H1 (cell line): Measurements from ENCODE around the gene UBAP2. TPM values are rescaled to one million over a fixed set of nuclear protein-coding genes. Genes with fewer than 3 reads are reported as not detected.
A peak's percentile ranks its signal among the peaks of the same experiment; 100 is the strongest.

Experiments
- CTCF ChIA-PET: fragments of 300-600 bp; sonication (Branson Sonifier 250); formaldehyde crosslinking; loops from one replicate; lab custom pipeline; 2021; ENCODE audit not compliant: partially characterized antibody; lab: Charles Lee
- POLR2A ChIA-PET: fragments of 300-600 bp; sonication (Branson Sonifier 250); formaldehyde crosslinking; loops from one replicate; lab custom pipeline; 2021; ENCODE audit warnings: inconsistent platforms; ENCODE audit not compliant: partially characterized antibody; lab: Charles Lee
- DNase-seq, 2 experiments: peaks; one replicate each; pipeline versions ENCODE4 v3.0.0 to v3.0.0-alpha.2; 2010 to 2022; ENCODE audit warnings: low spot score in 2 of 2, low read depth in 1 of 2, mixed read lengths in 1 of 2
- FAIRE-seq: peaks from 2 replicates; lab custom pipeline; 2011; peaks lifted over from hg19 to GRCh38; lab: Jason Lieb, UNC
- H2AFZ ChIP-seq: 2 replicates; pipeline ENCODE4 v1.8.1; 2012; ENCODE audit warnings: low read length, inconsistent platforms
- H2AK5ac ChIP-seq: 2 replicates; pipeline ENCODE4 v1.6.1; 2013; ENCODE audit warnings: low read depth, low read length
- H2BK120ac ChIP-seq: replicated peaks from 2 replicates; pipeline ENCODE3; 2013; ENCODE audit warnings: low read depth, low read length, inconsistent platforms
- H2BK12ac ChIP-seq: 2 replicates; pipeline ENCODE4 v1.6.1; 2013; ENCODE audit warnings: low read depth, low read length
- H2BK15ac ChIP-seq: 2 replicates; pipeline ENCODE4 v1.6.1; 2013; ENCODE audit warnings: low read length
- H2BK20ac ChIP-seq: 2 replicates; pipeline ENCODE4 v1.6.1; 2013; ENCODE audit warnings: low read length
- H2BK5ac ChIP-seq: 2 replicates; pipeline ENCODE4 v1.6.1; 2013; ENCODE audit warnings: low read depth, low read length
- H3K14ac ChIP-seq: 2 replicates; pipeline ENCODE4 v1.6.1; 2013; ENCODE audit warnings: inconsistent platforms; ENCODE audit not compliant: insufficient read length
- H3K18ac ChIP-seq: 2 replicates; pipeline ENCODE4 v1.6.1; 2013; ENCODE audit warnings: low read length; ENCODE audit errors: extremely low read depth
- H3K23ac ChIP-seq: 2 replicates; pipeline ENCODE4 v1.6.1; 2013; ENCODE audit warnings: inconsistent platforms; ENCODE audit not compliant: insufficient read length
- H3K23me2 ChIP-seq: 2 replicates; pipeline ENCODE4 v1.6.1; 2013; ENCODE audit warnings: low read depth, low read length
- H3K27ac ChIP-seq: 2 replicates; pipeline ENCODE4 v1.6.1; 2011; ENCODE audit warnings: low read depth, low read length, inconsistent platforms
- H3K27me3 ChIP-seq, 4 experiments: replicated peaks in 1 of 4; 1 replicate in 1 of 4; 2 replicates in 3 of 4; pipeline versions ENCODE4 v1.6.1 to v1.8.1; 2011 to 2013; ENCODE audit warnings: low read length in 3 of 4, mild to moderate bottlenecking in 3 of 4, inconsistent platforms in 2 of 4, mixed read lengths in 2 of 4, moderate library complexity in 1 of 4; ENCODE audit not compliant: control insufficient read depth in 3 of 4, insufficient read depth in 3 of 4; ENCODE audit errors: extremely low read depth in 1 of 4
- H3K36me3 ChIP-seq, 4 experiments: 2 replicates each; pipeline versions ENCODE4 v1.6.1 to v1.8.1; 2011 to 2013; ENCODE audit warnings: mild to moderate bottlenecking in 4 of 4, low read length in 3 of 4, moderate library complexity in 2 of 4, control low read depth in 1 of 4, inconsistent platforms in 1 of 4; ENCODE audit not compliant: insufficient read depth in 4 of 4, control insufficient read depth in 2 of 4
- H3K4ac ChIP-seq: replicated peaks from 2 replicates; pipeline ENCODE3; 2013; ENCODE audit warnings: low read length, low read depth, mixed read lengths, inconsistent platforms; ENCODE audit not compliant: insufficient read length
- H3K4me1 ChIP-seq, 4 experiments: replicated peaks in 1 of 4; 1 replicate in 1 of 4; 2 replicates in 3 of 4; pipeline versions ENCODE4 v1.6.1 to v1.8.1; 2011 to 2013; ENCODE audit warnings: low read length in 3 of 4, inconsistent platforms in 2 of 4, mixed read lengths in 1 of 4; ENCODE audit not compliant: insufficient read depth in 4 of 4, control insufficient read depth in 3 of 4
- H3K4me2 ChIP-seq, 2 experiments: 2 replicates each; pipeline versions ENCODE4 v1.6.1 to v1.8.1; 2011 to 2013; ENCODE audit warnings: low read depth in 2 of 2, low read length in 2 of 2, control low read depth in 1 of 2, inconsistent platforms in 1 of 2, mild to moderate bottlenecking in 1 of 2; ENCODE audit not compliant: insufficient read depth in 1 of 2
- H3K4me3 ChIP-seq, 4 experiments: fragments of 200-600, 300-600 bp in 1 of 4; sonication (generic), shearing (Covaris generic), sonication (Bioruptor Twin) in 1 of 4; 2 replicates each; pipeline versions ENCODE4 v1.5.1 to v1.8.1; 2011 to 2016; ENCODE audit warnings: low read length in 4 of 4, low read depth in 3 of 4, control low read depth in 2 of 4, inconsistent platforms in 2 of 4, mild to moderate bottlenecking in 2 of 4, mixed read lengths in 1 of 4, moderate library complexity in 1 of 4; ENCODE audit not compliant: insufficient read depth in 2 of 4; ENCODE audit errors: extremely low read depth in 1 of 4
- H3K56ac ChIP-seq: replicated peaks from 2 replicates; pipeline ENCODE3; 2013; ENCODE audit warnings: low read depth, mild to moderate bottlenecking, mixed read lengths, low read length, inconsistent platforms; ENCODE audit not compliant: insufficient read length
- H3K79me1 ChIP-seq: 2 replicates; pipeline ENCODE4 v1.6.1; 2013; ENCODE audit warnings: low read depth, low read length, control low read depth
- H3K79me2 ChIP-seq, 2 experiments: 2 replicates each; pipeline versions ENCODE4 v1.6.1 to v1.8.1; 2012 to 2013; ENCODE audit warnings: low read length in 2 of 2, mild to moderate bottlenecking in 2 of 2, inconsistent platforms in 1 of 2; ENCODE audit not compliant: insufficient read depth in 2 of 2, control insufficient read depth in 1 of 2
- H3K9ac ChIP-seq, 4 experiments: replicated peaks in 1 of 4; 1 replicate in 1 of 4; 2 replicates in 3 of 4; pipeline versions ENCODE4 v1.6.1 to v1.8.1; 2011 to 2013; ENCODE audit warnings: low read depth in 3 of 4, low read length in 3 of 4, control low read depth in 2 of 4, mild to moderate bottlenecking in 2 of 4, moderate library complexity in 2 of 4, inconsistent platforms in 1 of 4; ENCODE audit errors: extremely low read depth in 1 of 4
- H3K9me3 ChIP-seq, 2 experiments: 2 replicates each; pipeline versions ENCODE4 v1.6.1 to v1.8.1; 2012 to 2013; ENCODE audit warnings: mild to moderate bottlenecking in 2 of 2, moderate library complexity in 2 of 2, control low read depth in 1 of 2, inconsistent platforms in 1 of 2, low read depth in 1 of 2, low read length in 1 of 2, mixed read lengths in 1 of 2; ENCODE audit not compliant: insufficient read depth in 2 of 2
- H4K20me1 ChIP-seq, 2 experiments: replicated peaks in 1 of 2; 2 replicates each; pipeline versions ENCODE3 to v1.8.1; 2011 to 2013; ENCODE audit warnings: inconsistent platforms in 2 of 2, low read length in 2 of 2, mild to moderate bottlenecking in 1 of 2; ENCODE audit not compliant: insufficient read depth in 2 of 2, control insufficient read depth in 1 of 2
- H4K5ac ChIP-seq: 2 replicates; pipeline ENCODE4 v1.6.1; 2013; ENCODE audit warnings: low read length, low read depth, mixed read lengths, inconsistent platforms; ENCODE audit not compliant: insufficient read length
- H4K8ac ChIP-seq: 2 replicates; pipeline ENCODE4 v1.8.0; 2013; ENCODE audit warnings: mild to moderate bottlenecking, moderate library complexity, low read length, inconsistent platforms; ENCODE audit not compliant: insufficient read depth; ENCODE audit errors: extremely low read depth
- H4K91ac ChIP-seq: replicated peaks from 2 replicates; pipeline ENCODE3; 2013; ENCODE audit warnings: low read length, mixed read lengths, inconsistent platforms; ENCODE audit not compliant: insufficient read length
- BRCA1 ChIP-seq: IDR thresholded peaks from 2 replicates; pipeline ENCODE4 v1.6.1; 2012; ENCODE audit warnings: low read depth, low read length, improper control_type of control experiment
- JUN ChIP-seq: IDR thresholded peaks from 2 replicates; pipeline ENCODE4 v1.6.1; 2011; ENCODE audit warnings: low read depth, mild to moderate bottlenecking, improper control_type of control experiment, low read length
- NRF1 ChIP-seq: IDR thresholded peaks from 2 replicates; pipeline ENCODE4 v1.6.1; 2011; ENCODE audit warnings: mild to moderate bottlenecking, low read depth, low read length, improper control_type of control experiment
- POLR2A ChIP-seq, 2 experiments: IDR thresholded peaks; 1 replicate in 1 of 2; 2 replicates in 1 of 2; pipeline ENCODE4 v1.6.1; 2011; ENCODE audit warnings: low read depth in 2 of 2, low read length in 2 of 2, mild to moderate bottlenecking in 2 of 2; ENCODE audit errors: control extremely low read depth in 1 of 2
- POLR2AphosphoS5 ChIP-seq: IDR thresholded peaks from 2 replicates; pipeline ENCODE4 v1.6.1; 2011; ENCODE audit warnings: low read depth, low read length
- RAD21 ChIP-seq, 2 experiments: IDR thresholded peaks in 1 of 2; conservative IDR thresholded peaks in 1 of 2; 2 replicates each; pipeline ENCODE4 v1.6.1; 2011; ENCODE audit warnings: low read depth in 2 of 2, low read length in 2 of 2, improper control_type of control experiment in 1 of 2, inconsistent platforms in 1 of 2, mild to moderate bottlenecking in 1 of 2, moderate library complexity in 1 of 2
- YY1 ChIP-seq: IDR thresholded peaks from 2 replicates; pipeline ENCODE4 v1.6.1; 2011; ENCODE audit warnings: low read depth, mild to moderate bottlenecking, low read length
- WGBS, 2 experiments: shearing (Covaris generic) in 1 of 2; methylation state at CpG; one replicate each; pipeline versions ENCODE4 v1.1.6 to v1.1.7; 2013 to 2015; ENCODE audit warnings: low lambda C conversion rate in 2 of 2, mixed read lengths in 2 of 2, inconsistent platforms in 1 of 2, low coverage in 1 of 2, missing lambda C conversion rate in 1 of 2; ENCODE audit not compliant: insufficient replicate concordance in 2 of 2, insufficient coverage in 1 of 2, insufficient read length in 1 of 2; ENCODE audit errors: extremely low coverage in 1 of 2, missing lambda C conversion rate in 1 of 2; 5-methylcytosine and 5-hydroxymethylcytosine counted together
- polyA plus RNA-seq, 7 experiments: library from polyadenylated mRNA; depleted of rRNA in 3 of 7; stranded (reverse) in 5 of 7; unstranded in 2 of 7; fragments of >200 nt in 5 of 7; fragments of 200-250 nt in 2 of 7; gene quantifications; 1 replicate in 5 of 7; 2 replicates in 1 of 7; 4 replicates in 1 of 7; pipeline versions ENCODE4 v1.2.1 to v1.2.3, GENCODE V29; 2011 to 2013; ENCODE audit warnings: missing spikeins in 2 of 7, mixed read lengths in 2 of 7
- total RNA-seq: library from RNA; stranded (reverse); fragmentation: NEBNext Ultra II Directional; extraction: Animal tissue kit (Norgen Biotek cat#: 25700); gene quantifications from 2 replicates; pipeline ENCODE4 v1.2.1, GENCODE V29; 2021
- TF ChIP-seq, protein P1 (sequence below), 3 experiments: IDR thresholded peaks; 1 replicate in 2 of 3; 2 replicates in 1 of 3; pipeline versions ENCODE4 v1.5.1 to v1.6.1; 2011; ENCODE audit warnings: low read length in 3 of 3, mild to moderate bottlenecking in 3 of 3, inconsistent platforms in 2 of 3, low read depth in 1 of 3, moderate library complexity in 1 of 3; ENCODE audit not compliant: insufficient read depth in 1 of 3; ENCODE audit errors: control extremely low read depth in 1 of 3

The UBAP2 gene
- total and polyA plus RNA-seq, 2 of the 8 experiments (the other 6 are each of a cell fraction or from before 2014, with no cell fraction given) = 75.0 to 81.4 TPM

GRCh38 chr9:33921967-33922895, 126.5 kb downstream of the UBAP2 start:
- Histone ChIP-seq H3K4me1 (peaks cover 0 to 4% (median under 1%) of the 10 kb centered on the region in 4 experiments; a peak in 2 of 7 replicates), H3K9ac (no peak overlapping the region), H2AK5ac (no peak overlapping the region), H3K27me3 (no peaks in the 10 kb centered on the region), H3K4ac (no peak overlapping the region), H3K56ac (no peak overlapping the region), H3K4me3 (no peak overlapping the region), H2BK12ac (no peak overlapping the region), H2BK15ac (no peak overlapping the region), H3K23ac (no peak overlapping the region), H4K91ac (no peak overlapping the region), H3K4me2 (no peak overlapping the region), H3K18ac (no peak overlapping the region), H3K79me1 (no peaks in the 10 kb centered on the region), H2BK5ac (no peak overlapping the region), H3K23me2 (no peaks in the 10 kb centered on the region), H2AFZ (no peak overlapping the region), H3K79me2 (no peaks in the 10 kb centered on the region), H2BK20ac (no peak overlapping the region), H3K36me3 (peaks cover 44 to 84% (median 62%) of the 10 kb centered on the region in 4 experiments), H3K14ac (no peak overlapping the region), H2BK120ac (no peak overlapping the region), H4K5ac (no peak overlapping the region), H4K20me1 (peaks cover 2 to 5% of the 10 kb centered on the region in 2 experiments), H3K9me3 (no peaks in the 10 kb centered on the region), H3K27ac (no peak overlapping the region), H4K8ac (no peak overlapping the region)
- peak; percentile 7 for FAIRE-seq
- WGBS, 2 experiments = 90% methylated on average over 14 of the region's 14 CpGs; no CpG with 5 or more reads in 1 of the 2 experiments
- ChIA-PET CTCF (interaction anchor here (0.6 to 6.5 kb wide), 12 partner anchors 8 to 442 kb away, joined by 3 to 70 read pairs (median 3); partner anchors contain the start of gene PRSS3), POLR2A (interaction anchor here (0.8 to 3.2 kb wide), 2 partner anchors 34 to 126 kb away, joined by 3 to 10 read pairs; partner anchors contain the start of gene UBAP2)
- DNase-seq = peak in 1 of 2 experiments; percentile 78
- no peak for TF ChIP-seq NRF1
- TF ChIP-seq, protein P1, sequence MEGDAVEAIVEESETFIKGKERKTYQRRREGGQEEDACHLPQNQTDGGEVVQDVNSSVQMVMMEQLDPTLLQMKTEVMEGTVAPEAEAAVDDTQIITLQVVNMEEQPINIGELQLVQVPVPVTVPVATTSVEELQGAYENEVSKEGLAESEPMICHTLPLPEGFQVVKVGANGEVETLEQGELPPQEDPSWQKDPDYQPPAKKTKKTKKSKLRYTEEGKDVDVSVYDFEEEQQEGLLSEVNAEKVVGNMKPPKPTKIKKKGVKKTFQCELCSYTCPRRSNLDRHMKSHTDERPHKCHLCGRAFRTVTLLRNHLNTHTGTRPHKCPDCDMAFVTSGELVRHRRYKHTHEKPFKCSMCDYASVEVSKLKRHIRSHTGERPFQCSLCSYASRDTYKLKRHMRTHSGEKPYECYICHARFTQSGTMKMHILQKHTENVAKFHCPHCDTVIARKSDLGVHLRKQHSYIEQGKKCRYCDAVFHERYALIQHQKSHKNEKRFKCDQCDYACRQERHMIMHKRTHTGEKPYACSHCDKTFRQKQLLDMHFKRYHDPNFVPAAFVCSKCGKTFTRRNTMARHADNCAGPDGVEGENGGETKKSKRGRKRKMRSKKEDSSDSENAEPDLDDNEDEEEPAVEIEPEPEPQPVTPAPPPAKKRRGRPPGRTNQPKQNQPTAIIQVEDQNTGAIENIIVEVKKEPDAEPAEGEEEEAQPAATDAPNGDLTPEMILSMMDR (IDR thresholded peaks at IDR 0.05; ENCODE audit: control extremely low read depth in 1 of 3, insufficient read depth in 1 of 3, low read depth in 1 of 3, low read length in 3 of 3) = peak; percentile 77 to 92 (median 87)
- TF ChIP-seq RAD21 (IDR thresholded peaks at IDR 0.05 in 1 of 2, conservative IDR thresholded peaks at IDR 0.05 in 1 of 2; ENCODE audit: low read depth in 2 of 2, low read length in 2 of 2) = peak; percentile 62 to 68
- peak in 1 of 2 experiments; percentile 52; a peak in 2 of 3 replicates for TF ChIP-seq POLR2A (IDR thresholded peaks at IDR 0.05; ENCODE audit: control extremely low read depth in 1 of 2, low read depth in 2 of 2, low read length in 2 of 2)
- no peak for TF ChIP-seq BRCA1
- TF ChIP-seq YY1 = no peak
- TF ChIP-seq JUN = no peak
- peak; percentile 53; the same call in 1 of the 2 replicates for TF ChIP-seq POLR2AphosphoS5
